ENCODE results near the gene IVNS1ABP. TPM values are rescaled to one million over a fixed set of nuclear protein-coding genes. Genes with fewer than 3 reads are reported as not detected.

IVNS1ABP gene
- total and polyA plus RNA-seq, 2 experiments from 2014 or later = 73.5 to 162 TPM

GRCh38 chr1:185268352-185268751, 48.7 kb downstream of the IVNS1ABP start:
- Histone ChIP-seq H3K4me1 (ENCODE audit: insufficient read depth) (no peaks in the 10 kb centered on the region), H3K79me2 (replicated peaks; ENCODE audit: insufficient read depth) (no peaks in the 10 kb centered on the region), H3K27ac (ENCODE audit: low read depth) (no peak overlapping the region), H3K36me3 (ENCODE audit: insufficient read depth) (no peaks in the 10 kb centered on the region), H2AFZ (no peak overlapping the region), H4K20me1 (replicated peaks; ENCODE audit: insufficient read depth) (no peaks in the 10 kb centered on the region), H3F3A (replicated peaks; ENCODE audit: low read depth) (no peaks in the 10 kb centered on the region), H3K9me2 (ENCODE audit: insufficient read depth) (no peaks in the 10 kb centered on the region), H3K27me3 (ENCODE audit: insufficient read depth) (no peaks in the 10 kb centered on the region), H3K4me2 (no peak overlapping the region), H3K4me3 (no peak overlapping the region)
- ATAC-seq = no peak
- Mint-ChIP-seq H3K27ac (no peak overlapping the region), H3K36me3 (ENCODE audit: low read depth) (no peaks in the 10 kb centered on the region), H3K27me3 (ENCODE audit: insufficient read depth, low read depth, poor library complexity) (no peaks in the 10 kb centered on the region), H3K4me3 (no peak overlapping the region), H3K4me1 (no peaks in the 10 kb centered on the region), H3K9me3 (no peaks in the 10 kb centered on the region)
- TF ChIP-seq CREB1 (CRISPR knock-in tag; IDR thresholded peaks at IDR 0.05; ENCODE audit: low read depth) (no peak), REST (IDR thresholded peaks at IDR 0.05; ENCODE audit: unreplicated experiment) (no peak), STAT1 (IDR thresholded peaks at IDR 0.05; ENCODE audit: unreplicated experiment) (no peak), POLR2AphosphoS5 (IDR thresholded peaks at IDR 0.05; ENCODE audit: low read depth) (no peak), NANOG (IDR thresholded peaks at IDR 0.05; ENCODE audit: borderline replicate concordance) (no peak), CTCF (conservative IDR thresholded peaks at IDR 0.05; ENCODE audit: low read depth in 2 of 2) (no peak), ZNF331 (CRISPR knock-in tag; IDR thresholded peaks at IDR 0.05; ENCODE audit: low read depth) (no peak), EZH2 (IDR thresholded peaks at IDR 0.05; ENCODE audit: low read depth, unreplicated experiment) (no peak), ZNF114 (CRISPR knock-in tag; IDR thresholded peaks at IDR 0.05) (no peak), EZH2phosphoT487 (IDR thresholded peaks at IDR 0.05; ENCODE audit: unreplicated experiment) (no peak), ZNF462 (CRISPR knock-in tag; IDR thresholded peaks at IDR 0.05) (no peak), ETS1 (IDR thresholded peaks at IDR 0.05) (no peak), JUNB (IDR thresholded peaks at IDR 0.05; ENCODE audit: unreplicated experiment) (no peak)
- no peak for DNase-seq (ENCODE audit: low spot score)
